HG03378 (cell line): ENCODE data around the gene IL15RA.
"Not testable (repeated sequence)": the region's sequence is repeated elsewhere in the genome, so short reads cannot be mapped to it uniquely, and the experiment has no call there.

Experiments
- ATAC-seq: cut with Tn5 transposase; IDR thresholded peaks from one replicate; pipeline ENCODE4 v1.9.1; 2021; ENCODE audit warnings: mild to moderate bottlenecking, moderate library complexity; ENCODE audit not compliant: unreplicated experiment

The IL15RA gene

GRCh38 chr10:5971315-5971832 is 6.0 kb downstream of the IL15RA start:
- ATAC-seq = no peak

GRCh38 chr10:5970527-5970926 is 6.8 kb downstream of the IL15RA start:
- ATAC-seq = no peak

DNA sequence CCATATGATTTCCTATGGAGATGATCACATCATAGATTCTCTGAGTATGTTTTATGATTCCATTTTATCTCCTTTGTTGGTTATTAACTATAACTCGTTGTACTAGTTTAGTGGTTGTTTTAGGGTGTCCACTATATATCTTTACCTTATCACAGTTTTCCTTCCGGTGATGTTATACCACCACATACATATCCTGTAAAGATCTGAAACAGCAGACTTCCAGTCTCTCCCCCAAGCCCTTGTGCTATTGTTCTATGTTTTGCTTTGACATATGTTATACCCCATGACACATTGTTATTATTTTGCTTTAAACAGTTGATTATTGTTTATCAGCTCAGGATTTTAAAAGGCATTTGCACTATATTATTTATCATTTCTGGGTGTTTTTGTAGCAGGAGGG is 7.3 kb downstream of the IL15RA start:
- ATAC-seq = no peak

GRCh38 chr10:5968681-5969453 is 8.5 kb downstream of the IL15RA start:
- ATAC-seq = no peak

DNA sequence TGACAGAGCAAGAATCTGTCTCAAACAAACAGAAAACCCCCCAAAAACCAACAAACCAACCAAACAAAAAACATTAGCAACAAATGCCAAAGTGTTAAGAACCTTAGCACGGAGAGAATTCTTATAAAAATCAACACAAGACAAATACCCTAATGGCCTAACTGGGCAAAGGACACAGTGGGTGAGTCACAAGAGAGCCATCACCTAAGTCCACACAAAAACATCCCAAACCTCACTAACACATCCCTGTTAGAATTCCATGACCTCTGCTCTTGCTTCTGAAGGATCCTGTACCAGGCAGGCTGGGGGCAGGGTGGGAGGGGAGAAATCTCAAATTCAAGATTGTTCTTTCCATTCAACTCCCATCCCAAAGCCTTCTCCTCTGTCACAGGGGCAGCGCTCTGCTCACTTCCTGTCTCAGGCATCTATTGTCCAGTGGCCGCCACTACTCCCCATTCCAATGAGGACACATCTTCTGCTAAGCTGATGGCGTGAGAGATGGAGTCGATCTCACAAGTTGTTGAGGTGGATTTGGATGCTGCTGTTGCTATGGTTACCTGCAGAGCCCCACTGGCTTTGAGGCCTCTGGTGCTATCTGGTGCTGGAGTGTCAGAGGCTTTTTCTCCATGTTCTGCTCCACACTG is 9.2 kb downstream of the IL15RA start:
- ATAC-seq = no peak

DNA sequence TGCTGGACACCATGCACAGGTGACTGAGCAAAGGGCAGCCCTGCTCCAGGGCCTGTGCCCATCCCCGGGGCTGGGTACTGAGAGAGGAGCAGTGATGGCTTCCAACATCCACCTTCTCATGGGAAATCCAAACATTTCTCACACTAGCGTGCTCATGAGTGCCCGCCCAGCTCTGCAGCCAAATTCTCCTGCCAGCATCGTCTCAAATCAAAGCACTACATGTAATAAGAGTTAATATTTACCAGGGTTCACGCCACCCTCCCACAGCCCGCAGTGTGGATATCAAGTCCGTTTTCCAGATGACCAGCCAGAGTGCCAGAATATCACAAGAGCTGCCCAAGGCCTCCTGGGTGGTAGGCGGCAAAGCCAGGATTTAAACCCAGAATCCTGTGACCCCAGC is 12.1 kb downstream of the IL15RA start:
- ATAC-seq = no peak

GRCh38 chr10:5964736-5965135 is 12.6 kb downstream of the IL15RA start:
- ATAC-seq = no peak

DNA sequence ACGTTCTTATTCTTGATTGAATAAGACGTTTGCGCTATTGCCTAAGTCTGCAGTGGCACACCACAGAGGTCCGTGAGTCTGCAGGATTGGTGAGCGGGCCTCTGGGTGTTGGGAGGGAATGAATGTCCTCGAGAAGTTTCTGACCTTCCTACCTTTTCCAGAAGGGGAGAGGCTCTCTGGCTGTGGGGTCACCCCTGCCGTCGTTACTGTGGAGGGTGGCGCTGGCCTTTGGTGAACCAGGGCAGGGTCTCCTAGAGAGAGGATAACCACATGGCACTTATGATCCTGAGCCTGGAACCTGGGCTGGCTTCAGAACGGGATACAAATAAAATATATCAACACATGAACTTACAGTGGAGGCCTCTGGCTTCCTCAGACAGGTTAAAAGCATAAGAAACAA is 13.8 kb downstream of the IL15RA start:
- no peak for ATAC-seq

DNA sequence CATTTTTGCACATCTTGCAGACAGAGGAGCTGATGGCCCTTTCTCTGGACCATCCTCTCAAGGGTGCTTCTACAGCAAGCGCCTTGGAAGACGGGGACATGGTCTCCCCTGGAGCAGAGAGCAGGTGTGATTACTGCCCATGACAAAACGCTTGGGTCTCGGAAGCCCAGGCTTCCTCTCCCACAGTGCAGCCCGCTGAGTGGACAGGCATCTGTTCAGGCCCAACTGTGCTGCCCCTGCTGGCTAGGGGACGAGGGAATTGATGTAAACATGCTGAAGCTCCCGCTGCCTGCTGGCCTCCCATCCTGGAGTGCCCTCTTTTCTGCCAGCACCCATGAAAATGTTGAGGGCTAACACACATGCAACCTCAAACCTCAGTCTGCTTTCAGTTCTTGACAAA is 14.3 kb downstream of the IL15RA start:
- ATAC-seq = no peak

DNA sequence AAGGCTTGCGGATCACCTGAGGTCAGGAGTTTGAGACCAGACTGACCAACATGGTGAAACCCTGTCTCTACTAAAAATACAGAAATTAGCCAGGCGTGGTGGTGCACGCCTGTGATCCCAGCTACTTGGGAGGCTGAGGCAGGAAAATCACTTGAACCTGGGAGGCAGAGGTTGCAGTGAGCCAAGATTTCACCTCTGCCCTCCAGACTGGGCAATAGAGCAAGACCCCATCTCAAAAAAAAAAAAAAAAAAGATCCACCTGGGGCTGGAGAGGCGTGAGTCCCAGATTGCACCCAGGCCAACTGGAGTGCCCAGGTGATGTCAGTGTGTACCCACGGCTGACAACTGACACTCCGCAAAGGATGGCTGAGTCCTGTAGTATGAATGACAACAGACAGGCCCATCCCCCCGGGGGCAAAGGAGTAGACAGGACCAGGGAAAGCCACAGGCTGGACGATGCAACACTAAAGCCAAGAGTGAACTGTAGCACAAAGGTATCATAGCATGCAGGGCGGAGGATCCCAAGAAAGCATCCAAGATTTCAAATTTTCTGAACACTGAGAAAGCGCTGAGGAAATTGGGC is 14.9 kb downstream of the IL15RA start:
- ATAC-seq = not testable (repeated sequence)

GRCh38 chr10:5961405-5962100 is 15.8 kb downstream of the IL15RA start:
- ATAC-seq = no peak

- ATAC-seq = not testable (repeated sequence)
Observed at GRCh38 chr10:5960973-5961275, 16.4 kb downstream of the IL15RA start.

DNA sequence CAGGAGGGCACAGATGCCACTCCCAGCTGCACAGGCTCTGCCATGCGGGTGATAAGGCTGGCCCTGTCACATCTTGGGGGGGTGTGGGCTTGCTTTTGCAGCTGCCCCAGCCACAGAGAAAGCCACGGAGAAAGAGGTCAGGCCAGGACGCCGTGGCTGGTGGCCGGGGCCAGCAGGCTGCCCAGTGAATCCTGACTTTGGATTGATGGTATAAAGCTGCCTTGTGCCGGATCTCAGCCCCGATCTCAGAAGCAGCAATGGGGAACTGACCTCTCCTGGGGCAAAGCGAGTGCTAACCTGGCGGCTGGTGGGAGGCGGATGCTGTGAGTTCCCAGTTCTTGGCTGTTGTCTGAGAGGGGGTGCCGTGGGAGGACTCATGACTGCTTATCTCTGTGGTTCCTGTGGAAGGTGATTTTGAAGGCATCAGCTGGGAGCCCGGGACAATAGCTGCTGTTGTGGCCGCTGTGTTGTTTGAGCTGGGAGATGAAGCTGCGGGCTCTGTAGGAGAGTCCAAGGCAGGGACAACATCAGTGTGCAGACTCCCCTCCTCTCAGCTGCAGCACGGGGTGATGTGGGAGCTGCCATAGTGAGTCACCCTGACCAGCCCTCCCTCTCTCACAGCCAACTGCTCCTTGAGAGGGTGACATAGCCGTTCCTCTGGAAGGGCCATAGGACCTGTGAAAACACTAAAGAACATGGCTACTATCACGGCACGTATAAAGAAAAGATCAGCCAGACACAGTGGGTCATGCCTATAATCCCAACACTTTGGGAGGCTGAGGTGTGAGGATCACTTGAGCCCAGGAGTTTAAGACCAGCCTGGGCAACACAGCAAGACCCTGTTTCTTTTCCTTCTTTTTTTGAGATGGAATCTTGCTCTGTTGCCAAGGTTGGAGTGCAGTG is 17.0 kb downstream of the IL15RA start:
- no peak for ATAC-seq

- no peak for ATAC-seq
Observed at GRCh38 chr10:5959581-5960069, 17.7 kb downstream of the IL15RA start.

DNA sequence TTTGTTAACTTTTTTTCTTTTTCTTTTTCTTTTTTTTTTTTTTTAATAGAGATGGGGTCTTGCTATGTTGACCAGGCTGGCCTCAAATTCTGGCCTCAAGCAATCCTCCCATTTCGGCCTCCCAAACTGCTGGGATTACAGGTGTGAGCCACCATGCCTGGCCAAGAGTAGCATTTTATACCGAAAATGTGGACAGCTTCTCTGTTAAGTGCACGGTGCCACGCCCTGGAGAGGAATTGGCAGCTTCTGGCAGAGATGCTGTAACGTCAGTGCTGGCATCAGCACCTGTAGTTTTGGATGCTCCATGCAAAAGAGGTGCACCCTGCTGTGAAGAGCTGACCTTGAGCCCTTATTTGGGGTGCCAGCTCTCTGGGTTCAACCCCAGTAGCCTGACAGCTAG is 18.2 kb downstream of the IL15RA start:
- ATAC-seq = no peak

DNA sequence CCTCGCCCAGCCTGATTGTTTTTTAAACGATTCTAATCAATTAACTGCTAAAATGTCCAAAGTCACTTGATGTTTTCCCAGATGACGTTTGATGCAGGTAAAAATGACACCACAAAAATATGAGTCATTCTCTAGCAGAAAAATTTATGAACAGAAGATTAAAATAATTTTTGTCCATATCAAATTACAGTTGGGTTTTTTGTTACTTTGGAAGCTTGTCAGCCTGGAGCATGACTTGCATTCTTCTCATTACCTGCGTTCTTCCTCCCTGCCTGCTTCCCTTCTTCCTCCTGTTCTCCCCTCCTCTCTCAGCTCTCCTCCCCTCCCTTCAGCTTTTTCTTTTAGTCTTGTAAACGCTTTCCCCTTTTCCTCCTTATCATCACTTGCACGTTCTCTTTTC is 18.7 kb downstream of the IL15RA start:
- no peak for ATAC-seq

GRCh38 chr10:5958077-5958476 is 19.3 kb downstream of the IL15RA start:
- no peak for ATAC-seq

GRCh38 chr10:5956146-5956936 is 21.0 kb downstream of the IL15RA start:
- ATAC-seq = no peak

DNA sequence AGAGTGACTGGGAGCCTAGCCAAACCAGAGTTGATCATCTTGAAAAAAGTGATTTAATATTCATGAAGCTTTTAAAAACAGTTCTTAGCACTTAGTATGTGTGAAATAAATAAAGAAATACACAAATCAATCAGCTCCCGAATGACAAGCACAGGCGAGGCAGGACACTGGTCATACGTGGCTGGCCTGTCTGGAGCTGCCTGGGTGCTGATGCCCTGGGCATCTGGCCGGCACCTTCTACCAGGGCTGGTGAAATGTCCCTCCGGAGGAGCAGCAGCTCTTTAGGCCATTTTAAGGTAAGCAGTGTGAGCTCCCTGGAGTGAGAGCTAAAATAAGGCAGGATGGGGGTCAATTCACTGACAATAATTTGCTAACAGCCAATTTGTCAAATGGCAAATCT is 23.7 kb downstream of the IL15RA start:
- no peak for ATAC-seq
